SHP77 (cell line): Measurements from ENCODE around the gene CEP63.

Source experiments
- DNase-seq, 2 experiments: peaks; one replicate each; lab custom pipeline; 2025; lab: John Stamatoyannopoulos, UW

CEP63 gene

DNA sequence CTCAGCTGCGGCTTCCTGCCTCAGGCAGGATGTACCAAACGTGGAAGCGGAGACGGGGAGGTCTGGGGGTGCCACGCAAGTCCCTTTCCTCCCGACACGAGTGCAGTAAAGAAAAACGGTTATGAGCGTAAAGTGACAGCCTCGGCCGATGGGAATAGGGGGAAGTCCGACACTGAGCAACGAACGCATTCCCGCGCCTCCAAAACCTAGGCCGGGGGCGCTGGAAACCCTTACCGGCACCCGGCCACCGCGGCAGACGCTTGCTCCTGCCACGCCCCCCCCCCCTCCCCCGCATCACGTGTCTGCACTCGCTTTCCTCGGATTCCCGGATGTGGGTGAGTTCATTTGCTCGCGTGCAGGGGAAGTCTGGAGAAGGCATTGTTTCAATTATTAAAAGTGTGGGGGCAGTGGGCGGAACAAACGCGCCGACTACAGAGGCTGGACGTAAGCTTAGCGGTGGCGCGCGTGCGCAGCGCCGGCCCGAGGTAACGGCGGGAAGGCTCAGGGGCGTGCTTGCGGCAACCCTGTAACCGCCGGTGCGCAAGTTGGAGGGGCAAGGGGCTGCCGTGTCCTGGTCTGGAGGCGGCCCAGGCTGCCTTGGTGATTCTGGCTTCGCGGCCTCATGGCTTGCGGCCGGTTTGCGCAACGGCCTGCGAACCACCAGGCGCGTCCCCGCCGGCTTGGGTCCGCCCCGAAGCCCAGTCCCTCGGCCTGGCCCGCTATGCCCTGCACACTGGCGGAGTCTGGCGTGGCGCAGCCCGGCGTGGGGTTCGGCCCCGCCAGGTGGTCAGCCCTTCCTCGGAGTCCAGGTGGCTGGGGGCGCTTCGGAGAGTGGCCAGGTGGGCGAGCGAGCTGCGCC, at the start of gene CEP63, which contains the start of gene ANAPC13:
Gene CEP63, plus strand, starts transcription at position 340 of the 859 bp plus-strand sequence. CDS start 9,264 bp downstream, outside the sequence.
Gene ANAPC13, minus strand, starts transcription at position 268 of the 859 bp plus-strand sequence. CDS start 3,081 bp downstream, outside the sequence.
- peak; percentile 96 to 97 for DNase-seq

DNA sequence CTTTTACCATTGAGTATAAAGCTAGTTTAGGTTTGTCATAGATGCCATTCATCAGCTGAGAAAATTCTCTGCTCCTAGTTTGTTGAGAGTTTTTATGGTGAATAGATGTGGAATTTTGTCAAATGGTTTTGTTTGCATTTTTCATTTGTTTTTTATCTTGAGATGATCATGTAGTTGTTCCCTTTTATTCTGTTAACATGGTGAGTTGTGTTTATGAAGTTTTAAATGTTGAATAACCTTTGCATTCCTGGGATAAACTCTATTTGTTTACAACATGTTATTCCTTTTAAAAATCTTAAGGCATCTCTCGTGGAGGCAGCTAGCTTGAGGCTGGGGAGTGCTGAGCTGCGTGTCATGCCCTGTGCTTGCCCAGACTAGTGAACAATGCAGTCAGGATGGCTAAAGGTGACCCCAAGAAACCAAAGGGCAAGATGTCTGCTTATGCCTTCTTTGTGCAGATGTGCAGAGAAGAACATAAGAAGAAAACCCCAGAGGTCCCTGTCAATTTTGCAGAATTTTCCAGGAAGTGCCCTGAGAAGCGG, 48.6 kb upstream of the CEP63 start:
- DNase-seq: no peak

- no peak for DNase-seq
Observed at GRCh38 chr3:134441321-134441720, 44.5 kb upstream of the CEP63 start.

GRCh38 chr3:134441821-134442220, 44.0 kb upstream of the CEP63 start:
- no peak for DNase-seq

GRCh38 chr3:134445095-134445494, 40.8 kb upstream of the CEP63 start:
- DNase-seq: no peak

DNA sequence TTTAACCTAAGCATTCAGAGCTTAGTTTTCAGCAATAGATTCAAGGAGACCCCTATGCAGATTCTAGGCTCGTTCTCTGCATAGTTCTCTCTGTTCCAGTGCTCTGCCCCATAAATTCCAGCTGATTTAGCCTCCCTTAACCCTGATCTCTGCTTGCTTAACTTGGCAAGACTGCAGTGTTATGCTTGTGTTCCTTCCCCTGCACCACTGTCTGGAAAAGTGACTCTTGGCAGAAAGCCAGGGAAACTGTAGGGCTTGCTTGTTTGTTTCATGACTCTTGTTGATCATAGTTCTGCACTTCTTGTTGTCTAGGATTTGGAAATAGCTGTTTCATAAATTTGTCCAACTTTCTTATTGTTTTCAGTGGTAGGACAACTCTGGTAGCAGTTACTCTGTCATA, 40.2 kb upstream of the CEP63 start:
- DNase-seq: no peak

DNA sequence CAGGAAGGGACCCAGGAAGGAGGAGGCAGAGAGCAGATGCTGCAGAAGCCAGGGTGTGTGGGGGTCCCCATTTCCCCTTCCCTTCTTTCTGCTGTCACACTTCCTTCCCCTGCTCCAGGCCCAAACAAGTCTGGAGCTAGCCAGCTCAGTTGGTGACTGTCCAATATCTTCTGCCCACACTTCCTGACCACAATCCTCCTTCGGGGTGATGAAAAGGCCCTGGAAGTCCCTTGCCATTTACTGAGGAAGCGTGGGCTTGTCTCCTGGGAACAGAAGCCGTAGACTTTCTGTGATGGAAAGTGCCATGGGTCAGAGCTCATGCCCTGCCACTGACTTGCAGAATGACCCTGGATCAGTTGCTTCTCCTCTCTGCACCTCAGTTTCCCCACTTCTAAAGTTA, 39.1 kb upstream of the CEP63 start:
- no peak for DNase-seq

GRCh38 chr3:134447351-134447750, 38.5 kb upstream of the CEP63 start:
- no peak for DNase-seq

DNA sequence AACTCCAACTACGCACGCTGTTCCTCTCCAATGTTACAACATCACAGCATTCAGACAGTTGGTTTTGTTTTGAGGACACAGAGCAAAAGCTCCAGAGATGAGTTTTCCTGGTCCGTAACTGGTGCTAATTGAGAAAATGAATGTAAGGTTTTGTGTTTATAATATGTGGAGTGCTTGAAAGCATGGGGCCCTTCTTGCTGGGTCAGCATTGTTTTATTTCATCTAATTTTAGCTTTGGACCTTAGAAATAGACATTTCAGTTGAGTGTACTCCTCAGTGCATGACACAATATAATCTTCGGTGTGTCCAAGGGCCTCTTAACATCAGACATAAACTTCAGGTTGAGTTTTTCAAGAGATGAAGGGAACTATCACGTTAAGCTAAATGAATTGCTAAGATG, 37.2 kb upstream of the CEP63 start:
- no peak for DNase-seq

DNA sequence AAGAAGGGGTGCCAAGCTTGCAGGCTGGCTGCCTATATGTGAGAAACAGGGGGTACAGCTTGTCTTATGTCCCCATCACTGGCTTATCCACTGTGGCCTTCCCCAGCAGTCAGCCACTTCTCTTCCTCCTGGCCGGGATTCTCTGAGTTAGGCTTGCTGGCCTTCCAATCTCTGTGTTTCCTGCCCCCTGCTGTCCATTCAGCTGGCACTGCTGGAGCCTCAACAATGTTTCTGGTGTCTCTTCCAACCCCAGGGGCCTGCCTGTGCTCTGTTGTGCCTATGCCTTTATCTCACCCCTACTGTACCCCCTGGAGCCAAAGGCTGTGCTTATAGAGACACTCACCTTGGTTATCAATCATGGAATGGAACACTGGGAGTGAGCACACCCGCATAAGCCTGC, 36.6 kb upstream of the CEP63 start:
- DNase-seq: peak; percentile 42 to 72

DNA sequence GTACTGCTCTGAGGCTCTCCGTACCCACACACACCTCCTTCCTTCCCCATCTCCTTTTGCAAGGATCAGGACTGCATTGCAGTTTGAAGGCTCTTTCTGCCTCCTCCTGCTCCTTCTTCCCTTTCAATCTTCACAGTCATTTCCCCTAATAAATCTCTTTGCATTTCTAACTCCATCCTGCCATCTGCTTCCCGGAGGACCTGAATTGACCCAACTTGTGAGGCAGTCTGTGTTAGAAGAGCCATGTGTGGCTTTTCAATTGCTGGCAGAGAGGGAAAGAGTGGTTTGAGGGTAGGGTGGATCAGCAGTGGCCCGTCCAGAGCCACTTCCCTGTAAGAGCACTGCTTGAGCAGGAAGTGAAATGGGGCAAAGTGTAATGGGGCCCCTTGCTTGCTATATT, 35.9 kb upstream of the CEP63 start:
- DNase-seq: no peak

DNA sequence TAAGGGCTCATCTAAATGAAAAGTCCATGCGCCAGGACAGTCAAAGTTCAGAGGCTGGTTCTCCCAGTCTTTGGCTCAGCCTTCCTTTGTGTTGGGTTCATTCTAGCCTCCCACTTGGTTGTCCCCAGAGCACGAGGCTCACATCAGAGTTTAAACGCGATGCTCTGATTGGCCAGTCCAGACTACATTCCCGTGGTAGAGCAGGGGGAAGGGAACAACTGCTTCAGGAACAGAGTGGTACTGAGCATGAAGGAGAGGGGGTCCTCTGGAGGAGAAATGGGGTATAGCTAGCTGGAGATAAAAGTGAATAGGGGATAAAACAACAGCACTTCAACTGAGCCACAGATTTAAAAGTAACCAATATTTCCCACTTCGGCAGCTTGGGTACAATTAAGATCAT, 32.2 kb upstream of the CEP63 start:
- peak in 1 of 2 experiments; percentile 1 for DNase-seq

GRCh38 chr3:134457376-134458074, 28.3 kb upstream of the CEP63 start:
- no peak for DNase-seq

DNA sequence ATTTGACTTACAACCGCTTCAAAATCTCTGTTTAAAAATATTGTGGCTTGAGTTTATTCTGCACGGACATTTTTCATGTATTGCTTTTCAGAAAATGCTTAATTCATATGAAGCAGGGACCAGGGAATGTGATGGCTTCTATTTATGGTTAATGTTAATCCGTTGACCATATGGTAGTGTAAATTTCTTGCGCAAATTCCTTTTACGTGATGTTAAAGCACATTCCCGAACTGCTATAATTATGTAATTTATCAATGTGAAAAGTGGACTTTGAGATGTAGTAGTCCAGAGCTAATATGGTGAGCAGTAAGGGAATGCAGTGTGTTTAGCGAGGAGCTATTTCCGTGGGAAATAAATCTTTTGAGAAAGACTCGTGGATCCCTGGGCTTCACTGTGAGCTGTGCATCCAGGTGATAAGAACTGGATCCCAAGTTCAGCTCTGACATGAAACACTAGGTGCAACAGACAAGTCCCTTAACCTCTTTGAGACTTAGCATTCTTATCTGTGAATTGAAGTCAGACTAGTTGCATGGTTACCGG, 27.4 kb upstream of the CEP63 start:
- no peak for DNase-seq

DNA sequence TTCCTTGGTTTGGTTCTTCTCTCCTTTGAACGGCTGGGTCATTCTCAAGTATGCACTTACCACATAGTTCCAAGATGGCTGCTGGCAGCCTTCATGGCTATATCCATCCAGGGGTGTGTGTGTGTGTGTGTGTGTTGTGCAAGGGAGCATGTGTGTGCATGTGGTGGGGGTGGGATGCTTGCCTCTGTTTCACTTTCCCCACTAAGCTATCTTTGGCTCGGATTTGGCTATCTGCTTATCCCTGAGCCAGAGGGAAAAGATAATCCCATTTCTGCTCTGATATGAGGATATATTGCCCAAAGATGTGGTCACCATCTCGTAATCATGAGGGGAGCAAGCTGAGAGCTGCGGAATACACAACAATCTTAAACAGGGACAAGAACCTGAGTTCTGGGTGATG, 26.3 kb upstream of the CEP63 start:
- DNase-seq: no peak

DNA sequence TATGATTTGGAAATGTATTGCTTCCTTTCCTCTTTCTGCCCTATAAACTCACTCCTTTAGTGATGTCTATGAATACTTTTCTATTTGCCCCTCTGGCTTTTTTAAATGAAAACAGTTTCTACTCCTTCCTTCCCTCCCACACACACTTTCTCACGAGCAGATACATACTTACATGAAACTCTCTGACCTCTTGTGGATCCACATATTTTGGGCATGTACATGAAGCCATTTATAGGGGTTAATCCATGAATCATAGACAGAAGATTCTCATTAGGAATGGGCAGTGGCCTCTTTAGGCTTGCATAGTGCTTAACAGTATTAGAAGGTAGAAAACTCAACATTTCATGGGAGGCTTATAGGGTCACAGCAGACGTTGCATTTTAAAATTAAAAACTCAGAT, 24.9 kb upstream of the CEP63 start:
- DNase-seq: no peak

GRCh38 chr3:134462331-134462941, 23.4 kb upstream of the CEP63 start:
- no peak for DNase-seq

- no peak for DNase-seq
Observed at GRCh38 chr3:134463676-134464063, 22.2 kb upstream of the CEP63 start.

DNA sequence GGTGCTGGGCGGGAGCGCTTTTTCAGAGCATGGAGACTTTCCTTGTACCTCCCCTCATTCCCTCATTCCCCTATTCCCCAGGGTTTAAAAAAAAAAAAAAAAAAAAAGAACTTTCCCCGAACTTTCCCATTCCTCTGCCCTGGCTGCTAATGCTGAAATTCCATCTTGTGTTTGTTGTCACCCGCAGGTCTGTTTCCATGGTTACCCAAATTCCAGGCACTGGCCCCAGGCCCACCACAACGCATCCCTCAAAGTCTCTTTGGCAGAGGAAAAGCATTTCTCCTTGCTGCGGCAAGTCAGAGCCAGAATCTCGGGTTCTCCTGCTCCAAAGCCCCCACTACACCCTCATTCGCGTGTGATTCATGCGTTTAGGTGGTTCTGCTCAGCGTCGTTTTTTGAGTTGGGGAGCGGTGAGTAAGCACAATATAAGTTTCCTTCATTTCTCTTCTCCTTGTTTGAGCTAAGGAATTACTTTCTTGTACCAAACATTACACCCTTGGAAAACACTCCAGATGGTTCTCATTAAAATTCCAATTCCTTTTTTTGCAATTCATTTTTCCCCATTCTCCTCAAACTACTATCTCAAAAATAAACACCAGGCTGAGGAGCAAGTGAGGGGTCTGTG, 21.7 kb upstream of the CEP63 start:
- DNase-seq: no peak

DNA sequence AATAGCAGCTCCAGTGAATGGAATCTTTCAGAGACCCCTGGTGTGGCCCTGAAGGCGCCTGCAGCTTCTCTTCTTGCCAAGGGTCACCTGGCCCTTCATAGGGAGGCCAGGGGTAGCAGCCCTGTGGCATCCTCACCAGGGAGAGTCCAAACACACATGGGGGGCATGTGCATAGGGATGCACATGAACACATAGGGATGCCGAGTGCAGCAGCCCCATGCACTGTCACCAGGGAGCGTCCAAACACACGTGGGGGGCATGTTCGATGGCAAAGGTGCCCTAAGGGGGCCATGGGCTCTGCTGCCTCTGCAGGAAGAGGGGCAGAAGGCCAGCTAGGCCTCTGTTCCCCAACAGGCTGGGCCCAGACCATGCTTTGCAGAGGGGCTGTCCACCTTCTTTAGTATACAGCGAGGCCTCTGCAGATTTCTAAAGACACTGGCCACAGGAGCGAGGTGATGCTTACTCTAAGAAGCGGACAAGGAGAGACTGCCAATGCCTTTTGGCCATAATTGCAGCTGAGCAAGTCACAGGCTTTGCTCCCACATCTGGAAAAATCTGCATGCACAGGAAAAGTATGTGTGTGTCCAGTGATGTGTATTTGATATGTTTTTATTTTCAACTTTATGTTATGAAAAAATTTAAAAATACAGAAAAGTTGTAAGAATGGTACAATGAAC, 21.0 kb upstream of the CEP63 start:
- no peak for DNase-seq

GRCh38 chr3:134466331-134466730, 19.5 kb upstream of the CEP63 start:
- DNase-seq: no peak
